Calu3 (cell line): ENCODE results near the gene TBC1D19. TPM values are rescaled to one million over a fixed set of nuclear protein-coding genes. Genes with fewer than 3 reads are reported as not detected.

Experiments used
- BruUV-seq: library from RNA; stranded (reverse); fragments of 400-500 nt; replicated peaks from 2 replicates; lab custom pipeline; 2021; lab: Mats Ljungman, UMichigan
- CTCF ChIA-PET: fragments of 300-600 bp; sonication (Branson Sonifier 250); formaldehyde crosslinking; loops from one replicate; lab custom pipeline; 2022; ENCODE audit warnings: antibody characterized with exemption; lab: Charles Lee
- DNase-seq: peaks from one replicate; pipeline ENCODE4 v3.0.0; 2022
- H3K27ac Mint-ChIP-seq: one replicate; pipeline ENCODE4 v1.8.0; 2022; ENCODE audit warnings: mixed read lengths; ENCODE audit not compliant: unreplicated experiment
- H3K27me3 Mint-ChIP-seq: one replicate; pipeline ENCODE4 v1.8.0; 2022; ENCODE audit warnings: mixed read lengths; ENCODE audit not compliant: unreplicated experiment
- H3K36me3 Mint-ChIP-seq: one replicate; pipeline ENCODE4 v1.8.0; 2022; ENCODE audit warnings: mild to moderate bottlenecking, moderate library complexity, mixed read lengths; ENCODE audit not compliant: insufficient read depth, unreplicated experiment
- H3K4me1 Mint-ChIP-seq: one replicate; pipeline ENCODE4 v1.8.0; 2022; ENCODE audit warnings: mild to moderate bottlenecking, low read depth, mixed read lengths; ENCODE audit not compliant: unreplicated experiment
- H3K4me3 Mint-ChIP-seq: one replicate; pipeline ENCODE4 v1.8.0; 2022; ENCODE audit warnings: mild to moderate bottlenecking, low read depth, moderate library complexity, mixed read lengths; ENCODE audit not compliant: unreplicated experiment
- H3K9me3 Mint-ChIP-seq: one replicate; pipeline ENCODE4 v1.8.0; 2022; ENCODE audit warnings: low read depth, mixed read lengths; ENCODE audit not compliant: unreplicated experiment
- intact Hi-C: fragments of 100-400 bp; cut with micrococcal nuclease; formaldehyde crosslinking; loops from one replicate; pipeline ENCODE4 v1.10.0; 2022; ENCODE audit not compliant: unreplicated experiment
- total RNA-seq: library from RNA; stranded (reverse); gene quantifications from 2 replicates; pipeline ENCODE4 v1.2.3, GENCODE V29; 2022
- TF ChIP-seq, protein P1 (sequence below): fragments of 200-600 bp; IDR thresholded peaks from one replicate; pipeline ENCODE4 v1.8.0; 2022; ENCODE audit warnings: antibody characterized with exemption; ENCODE audit not compliant: unreplicated experiment

TBC1D19 gene
- total RNA-seq, 1 experiment from 2014 or later, result 5.5 TPM

GRCh38 chr4:26749867-26750266, 166.0 kb downstream of the TBC1D19 start:
- H3K4me3 Mint-ChIP-seq, result no peak overlapping the region
- no peaks in the 10 kb centered on the region for H3K27me3 Mint-ChIP-seq
- CTCF ChIA-PET, result no interaction called here
- BruUV-seq, result no TSS peak
- intact Hi-C loops, result loop anchor here (10.0 kb wide), 1 partner anchor 265 kb away; no protein-coding TSS in a partner anchor
- no peak overlapping the region for H3K27ac Mint-ChIP-seq
- no peak for DNase-seq
- TF ChIP-seq, protein P1, sequence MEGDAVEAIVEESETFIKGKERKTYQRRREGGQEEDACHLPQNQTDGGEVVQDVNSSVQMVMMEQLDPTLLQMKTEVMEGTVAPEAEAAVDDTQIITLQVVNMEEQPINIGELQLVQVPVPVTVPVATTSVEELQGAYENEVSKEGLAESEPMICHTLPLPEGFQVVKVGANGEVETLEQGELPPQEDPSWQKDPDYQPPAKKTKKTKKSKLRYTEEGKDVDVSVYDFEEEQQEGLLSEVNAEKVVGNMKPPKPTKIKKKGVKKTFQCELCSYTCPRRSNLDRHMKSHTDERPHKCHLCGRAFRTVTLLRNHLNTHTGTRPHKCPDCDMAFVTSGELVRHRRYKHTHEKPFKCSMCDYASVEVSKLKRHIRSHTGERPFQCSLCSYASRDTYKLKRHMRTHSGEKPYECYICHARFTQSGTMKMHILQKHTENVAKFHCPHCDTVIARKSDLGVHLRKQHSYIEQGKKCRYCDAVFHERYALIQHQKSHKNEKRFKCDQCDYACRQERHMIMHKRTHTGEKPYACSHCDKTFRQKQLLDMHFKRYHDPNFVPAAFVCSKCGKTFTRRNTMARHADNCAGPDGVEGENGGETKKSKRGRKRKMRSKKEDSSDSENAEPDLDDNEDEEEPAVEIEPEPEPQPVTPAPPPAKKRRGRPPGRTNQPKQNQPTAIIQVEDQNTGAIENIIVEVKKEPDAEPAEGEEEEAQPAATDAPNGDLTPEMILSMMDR, result no peak
- no peaks in the 10 kb centered on the region for H3K36me3 Mint-ChIP-seq
- H3K9me3 Mint-ChIP-seq, result no peaks in the 10 kb centered on the region
- H3K4me1 Mint-ChIP-seq, result no peaks in the 10 kb centered on the region

- Mint-ChIP-seq H3K4me1 (no peaks in the 10 kb centered on the region), H3K27ac (no peak overlapping the region), H3K36me3 (no peaks in the 10 kb centered on the region), H3K9me3 (no peaks in the 10 kb centered on the region), H3K27me3 (no peaks in the 10 kb centered on the region), H3K4me3 (no peak overlapping the region)
- TF ChIP-seq, protein P1, result no peak
- no TSS peak for BruUV-seq
- CTCF ChIA-PET, result no interaction called here
- no peak for DNase-seq
- intact Hi-C loops, result no loop called here
Observed at GRCh38 chr4:26751004-26751403, 167.1 kb downstream of the TBC1D19 start.

- Mint-ChIP-seq H3K36me3 (no peaks in the 10 kb centered on the region), H3K4me1 (no peaks in the 10 kb centered on the region), H3K9me3 (no peaks in the 10 kb centered on the region), H3K27ac (no peak overlapping the region), H3K4me3 (no peak overlapping the region), H3K27me3 (no peaks in the 10 kb centered on the region)
- CTCF ChIA-PET, result no interaction called here
- BruUV-seq, result no TSS peak
- intact Hi-C loops, result no loop called here
- TF ChIP-seq, protein P1, result no peak
- DNase-seq, result no peak
Observed at GRCh38 chr4:26751838-26752237, 168.0 kb downstream of the TBC1D19 start.

GRCh38 chr4:26753187-26753586, 169.3 kb downstream of the TBC1D19 start:
- H3K36me3 Mint-ChIP-seq, result no peaks in the 10 kb centered on the region
- TF ChIP-seq, protein P1, result no peak
- no peaks in the 10 kb centered on the region for H3K4me1 Mint-ChIP-seq
- no peak for DNase-seq
- H3K9me3 Mint-ChIP-seq, result no peaks in the 10 kb centered on the region
- H3K27me3 Mint-ChIP-seq, result no peaks in the 10 kb centered on the region
- no peak overlapping the region for H3K4me3 Mint-ChIP-seq
- BruUV-seq, result no TSS peak
- intact Hi-C loops, result no loop called here
- no peak overlapping the region for H3K27ac Mint-ChIP-seq
- CTCF ChIA-PET, result no interaction called here
